Motor neuron (in vitro differentiated cells): ENCODE measurements around the gene EPHB2. TPM values are rescaled to one million over a fixed set of nuclear protein-coding genes. Genes with fewer than 3 reads are reported as not detected.

ENCODE experiments used
- ATAC-seq, 8 experiments: fragments of 200-7000 bp; cut with Tn5 transposase; replicated peaks in 6 of 8; 2 replicates each; pipeline ENCODE4 v1.8.0; 2021; ENCODE audit warnings: mild to moderate bottlenecking in 8 of 8, moderate library complexity in 8 of 8
- H3K27ac ChIP-seq, 2 donors: fragments of 250-450 bp; sonication (Bioruptor Pico); 2 replicates each; pipeline ENCODE4 v1.9.0; 2021; ENCODE audit warnings: antibody characterized with exemption in 2 of 2, mild to moderate bottlenecking in 2 of 2, moderate library complexity in 1 of 2
- H3K4me1 ChIP-seq, 2 donors: fragments of 250-450 bp; sonication (Bioruptor Pico); replicated peaks in 1 of 2; 2 replicates each; pipeline ENCODE4 v1.6.1; 2021; ENCODE audit warnings: antibody characterized with exemption in 2 of 2, mild to moderate bottlenecking in 2 of 2, moderate library complexity in 1 of 2
- H3K4me3 ChIP-seq, 5 donors: fragments of 250-450 bp; sonication (Bioruptor Pico); 2 replicates each; pipeline ENCODE4 v1.9.0; 2021; ENCODE audit warnings: antibody characterized with exemption in 5 of 5, mild to moderate bottlenecking in 5 of 5, moderate library complexity in 4 of 5
- WGBS, 10 experiments: fragments of 450-650 bp; shearing (Covaris generic); methylation state at CpG; one replicate each; pipeline ENCODE4 v1.0.0; 2022; 5-methylcytosine and 5-hydroxymethylcytosine counted together
- in situ Hi-C, 9 experiments: fragments of 400-800 bp; cut with MboI; loops; one replicate each; pipeline ENCODE4 v1.15.0; 2021; ENCODE audit warnings: low sequenced_read_pairs in 9 of 9, low pct_unique_long_range_greater_than_20kb in 2 of 9; ENCODE audit not compliant: unreplicated experiment in 9 of 9
- total RNA-seq, 8 experiments: library from RNA; unstranded; fragments of 300-600 nt; gene quantifications; 2 replicates each; pipeline versions ENCODE4 v1.2.3 to v1.2.4, GENCODE V29; 2022

The EPHB2 gene
- total RNA-seq, 8 experiments from 2014 or later = 0.42 to 64.1 (median 41.8) TPM

DNA sequence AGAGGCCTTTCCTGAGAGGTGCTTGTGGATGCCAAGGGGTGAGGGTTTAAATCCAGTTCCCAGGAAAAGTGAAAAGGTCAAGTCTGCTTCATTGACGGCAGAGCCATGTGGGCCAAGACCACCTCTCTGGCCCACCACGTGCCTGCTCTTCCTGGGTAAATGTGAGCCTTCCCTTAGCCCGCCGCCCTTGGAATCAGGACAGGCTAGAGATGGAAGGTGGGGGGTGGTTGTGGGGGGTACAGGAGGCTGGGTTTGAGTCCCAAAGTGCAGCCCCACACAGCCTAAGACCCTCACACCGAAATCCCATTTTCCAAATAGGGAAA is 104.4 kb downstream of the EPHB2 start:
- no peak overlapping the region for H3K4me3 ChIP-seq
- peak overlapping the region in 1 of 2 donors; percentile 40 for H3K27ac ChIP-seq
- in situ Hi-C loops = no loop called here
- no peak for ATAC-seq
- H3K4me1 ChIP-seq = peaks cover 38 to 48% of the 10 kb centered on the region in 2 donors
- 97 to 100% (median 100%) methylated on average over 2 to 3 of the region's 5 CpGs; no CpG with 5 or more reads in 7 of the 10 experiments for WGBS, 10 experiments

DNA sequence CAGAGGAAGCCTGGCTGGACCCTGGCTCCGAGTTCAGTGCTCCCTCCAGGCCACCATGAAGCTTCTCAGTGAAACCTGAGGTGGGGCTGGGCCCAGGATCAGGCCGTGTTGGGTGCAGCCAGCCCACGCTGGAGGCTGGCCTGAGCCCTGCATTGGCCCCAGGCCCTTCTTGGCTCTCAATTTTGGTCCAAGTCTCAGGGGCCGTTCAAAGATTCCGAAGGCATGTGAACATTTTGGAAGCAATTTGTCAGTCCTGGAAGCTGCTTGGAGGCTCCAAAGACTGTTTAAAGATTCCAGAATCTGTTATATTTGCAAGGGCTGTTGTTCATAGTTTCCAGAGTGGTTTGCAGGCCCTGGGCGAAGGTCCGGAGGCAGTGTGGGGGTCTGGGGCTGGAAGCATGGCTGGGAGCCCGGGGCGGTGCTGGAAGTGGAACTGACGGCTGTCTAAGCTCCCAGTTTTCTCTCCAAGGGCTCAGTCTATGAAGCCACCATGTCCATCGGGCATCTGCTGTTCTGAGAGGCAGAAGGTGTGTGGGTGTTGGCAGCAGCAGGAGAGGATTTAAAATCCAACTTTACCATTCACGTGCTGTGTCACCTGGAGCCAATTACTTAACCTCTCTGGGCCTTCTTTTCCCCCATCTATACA is 104.9 kb downstream of the EPHB2 start:
- peak overlapping the region in 1 of 2 donors; percentile 21 for H3K27ac ChIP-seq
- no peak for ATAC-seq
- in situ Hi-C loops = no loop called here
- WGBS, 10 experiments = 38 to 80% (median 69%) methylated on average over 2 to 11 of the region's 12 CpGs; no CpG with 5 or more reads in 3 of the 10 experiments
- no peak overlapping the region for H3K4me3 ChIP-seq
- peaks cover 39 to 50% of the 10 kb centered on the region in 2 donors for H3K4me1 ChIP-seq

DNA sequence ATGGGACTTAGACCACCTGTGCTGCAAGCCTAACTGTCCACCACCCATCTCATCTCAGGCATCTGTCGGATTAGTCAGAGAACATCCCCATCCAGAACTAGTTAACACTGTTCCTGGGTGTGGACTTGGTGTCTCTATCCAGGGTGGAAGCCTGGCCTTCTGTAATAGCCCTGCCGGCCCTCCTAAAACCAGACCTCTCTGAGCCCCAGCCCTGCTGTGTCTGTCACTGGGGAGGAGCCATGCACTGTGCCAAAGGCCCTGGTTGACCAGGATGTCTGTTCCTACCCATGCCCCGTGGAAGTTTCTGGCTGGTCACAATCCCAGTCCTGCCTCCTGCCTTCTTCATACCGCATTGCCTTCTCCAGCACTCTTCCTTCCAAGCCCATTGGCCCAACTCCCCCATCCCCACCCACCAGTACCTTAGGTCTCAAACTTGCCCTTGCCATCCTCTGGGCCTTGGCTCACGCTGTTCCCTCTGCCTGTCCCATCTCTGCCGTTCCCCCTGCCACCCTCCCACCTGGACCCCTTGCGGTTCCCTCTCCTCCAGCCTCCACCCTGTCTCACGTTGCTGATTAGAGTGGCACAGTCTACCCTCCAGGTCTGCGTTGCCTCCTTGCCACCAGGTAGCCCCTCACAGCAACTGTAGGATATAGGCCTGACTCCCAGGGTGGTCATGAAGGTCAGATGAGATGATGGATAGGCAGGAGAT is 105.6 kb downstream of the EPHB2 start:
- in situ Hi-C loops = no loop called here
- H3K4me1 ChIP-seq = peaks cover 39 to 56% of the 10 kb centered on the region in 2 donors
- peak in 2 of 8 experiments; percentile 62 to 80 for ATAC-seq
- no peak overlapping the region for H3K27ac ChIP-seq
- no peak overlapping the region for H3K4me3 ChIP-seq
- 80 to 100% (median 96%) methylated on average over 1 to 4 of the region's 9 CpGs; no CpG with 5 or more reads in 5 of the 10 experiments for WGBS, 10 experiments

DNA sequence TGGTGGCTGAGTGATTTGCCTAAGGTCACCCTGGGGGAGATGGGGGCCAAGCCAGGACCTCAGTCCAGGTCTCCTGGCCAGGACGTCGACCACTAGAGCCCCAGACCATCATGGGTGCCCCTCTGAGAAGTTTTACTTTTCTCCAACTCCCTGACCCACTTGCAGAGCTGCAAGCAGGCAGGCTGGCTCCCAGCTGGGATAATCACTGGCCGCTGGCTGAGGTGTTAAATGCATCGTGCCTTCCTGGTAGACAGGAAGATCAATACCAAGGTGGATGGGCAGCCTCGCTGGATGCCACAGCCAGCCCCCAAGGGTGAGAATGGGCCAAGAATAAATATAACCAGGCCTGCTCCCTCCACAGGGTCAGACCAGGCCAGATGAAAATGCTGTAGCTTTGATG is 106.2 kb downstream of the EPHB2 start:
- in situ Hi-C loops = no loop called here
- Histone ChIP-seq H3K4me1 (peaks cover 39 to 58% of the 10 kb centered on the region in 2 donors), H3K27ac (no peak overlapping the region), H3K4me3 (no peak overlapping the region)
- no peak for ATAC-seq
- 85 to 100% (median 100%) methylated on average over 1 to 5 of the region's 5 CpGs; no CpG with 5 or more reads in 5 of the 10 experiments for WGBS, 10 experiments

DNA sequence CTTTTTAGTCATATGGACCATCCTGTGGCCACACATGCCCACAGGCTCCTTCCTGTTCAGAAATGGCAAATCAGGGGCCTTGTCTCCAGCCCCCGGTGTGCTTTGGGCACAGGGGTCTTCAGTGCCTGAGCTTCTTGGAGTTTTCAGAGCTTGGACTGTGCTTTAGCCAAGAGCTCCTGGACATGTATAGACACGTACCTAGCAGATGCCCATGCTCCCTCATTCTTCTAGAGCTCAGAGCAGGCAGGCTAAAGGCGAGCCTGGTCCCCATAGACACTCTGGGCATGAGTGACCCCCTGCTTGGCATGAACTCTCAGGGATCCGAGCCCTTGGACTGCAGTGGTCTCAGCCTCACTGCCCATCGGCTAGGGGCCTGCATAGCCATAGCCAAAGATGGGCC is 106.8 kb downstream of the EPHB2 start:
- peak overlapping the region in 1 of 2 donors; percentile 40 for H3K27ac ChIP-seq
- ATAC-seq = no peak
- 65 to 100% (median 81%) methylated on average over 2 to 4 of the region's 5 CpGs; no CpG with 5 or more reads in 5 of the 10 experiments for WGBS, 10 experiments
- no peak overlapping the region for H3K4me3 ChIP-seq
- in situ Hi-C loops = no loop called here
- H3K4me1 ChIP-seq = peaks cover 39 to 58% of the 10 kb centered on the region in 2 donors

DNA sequence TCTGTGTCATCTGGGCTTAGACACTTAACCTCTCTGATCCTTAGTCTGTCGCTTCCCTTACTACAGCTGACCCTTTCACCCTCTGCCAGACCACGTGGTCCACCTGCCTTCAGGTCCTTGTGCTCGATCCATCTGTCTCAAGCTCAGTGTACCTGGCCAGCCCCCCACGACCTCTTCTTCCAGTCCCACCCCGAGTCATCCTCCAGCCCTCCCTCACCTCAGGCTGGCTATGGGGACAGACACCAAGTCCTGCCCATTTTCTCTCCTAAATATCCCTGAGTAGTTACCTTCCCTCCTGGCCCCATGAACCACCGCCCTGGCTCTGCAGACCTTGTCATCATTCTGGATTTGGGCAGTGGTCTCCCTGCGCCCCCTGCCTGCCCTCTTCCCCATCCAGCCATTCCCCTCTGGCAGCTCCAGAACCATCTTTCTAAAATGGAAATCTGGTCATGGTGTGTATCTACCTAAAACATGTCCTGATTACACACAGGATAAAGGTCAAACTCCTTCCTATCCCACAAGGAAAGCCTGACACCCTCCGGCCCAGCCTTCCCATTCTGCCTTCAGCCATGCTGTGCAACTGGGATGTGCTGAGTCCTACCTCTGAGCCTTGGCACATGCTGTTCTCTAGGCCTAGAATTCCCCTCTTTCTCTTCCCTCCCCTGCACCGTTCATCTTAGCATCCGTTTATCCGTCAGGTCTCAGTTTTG is 107.6 kb downstream of the EPHB2 start:
- WGBS, 10 experiments = 53 to 100% (median 77%) methylated on average over 1 to 8 of the region's 11 CpGs; no CpG with 5 or more reads in 2 of the 10 experiments
- H3K4me1 ChIP-seq = peaks cover 39 to 58% of the 10 kb centered on the region in 2 donors

DNA sequence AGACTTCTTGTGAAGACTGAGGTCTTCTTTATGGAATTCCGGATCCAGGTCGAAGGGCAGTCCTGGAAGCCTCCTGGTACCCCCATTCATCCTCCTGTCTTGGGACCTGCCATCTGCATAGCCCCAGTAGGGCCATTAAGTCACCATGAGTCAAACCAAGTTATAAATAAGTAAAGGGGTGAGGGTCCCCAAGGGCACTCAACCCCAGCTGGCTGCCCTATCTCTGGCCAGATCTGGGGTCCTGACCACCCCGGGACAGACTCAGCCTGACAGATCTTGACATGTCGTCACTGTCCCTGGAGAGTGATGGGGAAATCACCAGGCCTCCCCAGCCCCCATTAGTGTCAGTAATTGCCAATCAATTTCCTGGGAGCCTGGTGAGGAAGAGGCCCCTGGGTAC is 108.7 kb downstream of the EPHB2 start:
- H3K4me1 ChIP-seq = peaks cover 35 to 54% of the 10 kb centered on the region in 2 donors
- 26 to 50% (median 44%) methylated on average over 1 to 3 of the region's 4 CpGs; no CpG with 5 or more reads in 6 of the 10 experiments for WGBS, 10 experiments
- peak in 3 of 8 experiments; percentile 14 to 49 (median 23) for ATAC-seq
- in situ Hi-C loops = no loop called here
- H3K27ac ChIP-seq = peak overlapping the region; percentile 9 to 40
- H3K4me3 ChIP-seq = no peak overlapping the region

More for the DNA sequence above, 107.6 kb downstream of the EPHB2 start:
- Histone ChIP-seq H3K4me3 (no peak overlapping the region), H3K27ac (peak overlapping the region in 1 of 2 donors; percentile 40)
- no peak for ATAC-seq
- in situ Hi-C loops = no loop called here

DNA sequence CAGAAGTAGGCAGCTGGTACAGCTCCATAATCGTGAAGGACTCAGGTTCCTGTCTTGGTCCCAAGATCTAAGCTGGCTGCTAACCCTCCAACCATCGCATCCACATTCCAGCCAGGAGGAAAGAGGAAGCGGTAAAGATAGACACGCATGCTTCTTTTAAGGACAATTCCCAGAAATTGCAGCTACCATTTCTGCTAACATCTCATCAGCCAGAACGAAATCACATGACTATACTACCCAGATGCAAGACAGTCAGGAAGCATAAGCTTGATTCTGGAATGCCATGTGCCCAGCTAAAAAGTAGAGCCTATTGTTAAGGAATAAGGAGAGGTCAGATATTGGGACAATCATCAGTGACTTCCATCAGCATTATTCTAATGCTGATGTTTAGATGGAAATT is 110.4 kb downstream of the EPHB2 start:
- Histone ChIP-seq H3K4me3 (no peak overlapping the region), H3K27ac (no peak overlapping the region), H3K4me1 (peaks cover 30 to 54% of the 10 kb centered on the region in 2 donors)
- WGBS, 10 experiments = 0 to 100% (median 79%) methylated on average over 1 to 5 of the region's 5 CpGs; no CpG with 5 or more reads in 2 of the 10 experiments
- ATAC-seq = peak in 2 of 8 experiments; percentile 17 to 83
- in situ Hi-C loops = no loop called here

DNA sequence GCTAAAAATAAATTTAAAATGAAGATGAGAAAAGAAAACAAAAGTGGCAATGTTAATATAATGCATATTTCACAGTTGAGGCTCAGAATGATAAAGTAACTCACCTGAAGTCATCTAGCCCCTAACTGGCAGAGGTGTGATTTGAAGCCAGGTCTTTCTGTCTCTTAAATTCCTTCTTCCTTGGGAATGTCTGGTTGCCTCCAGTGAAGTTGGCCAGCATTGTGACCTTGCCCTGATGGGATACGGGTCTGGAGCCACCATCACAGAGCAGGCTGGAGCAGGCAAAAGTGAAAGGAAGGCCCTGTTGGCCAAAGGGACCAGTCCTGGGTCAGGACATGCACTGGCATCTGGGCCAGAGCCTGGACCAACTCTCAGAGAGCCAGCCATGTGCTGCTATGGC is 111.7 kb downstream of the EPHB2 start:
- ATAC-seq = no peak
- Histone ChIP-seq H3K27ac (no peak overlapping the region), H3K4me3 (no peak overlapping the region), H3K4me1 (peaks cover 43 to 60% of the 10 kb centered on the region in 2 donors)
- 71 to 100% (median 100%) methylated on average over 1 of the region's 1 CpG; no CpG with 5 or more reads in 6 of the 10 experiments for WGBS, 10 experiments
- in situ Hi-C loops = no loop called here

DNA sequence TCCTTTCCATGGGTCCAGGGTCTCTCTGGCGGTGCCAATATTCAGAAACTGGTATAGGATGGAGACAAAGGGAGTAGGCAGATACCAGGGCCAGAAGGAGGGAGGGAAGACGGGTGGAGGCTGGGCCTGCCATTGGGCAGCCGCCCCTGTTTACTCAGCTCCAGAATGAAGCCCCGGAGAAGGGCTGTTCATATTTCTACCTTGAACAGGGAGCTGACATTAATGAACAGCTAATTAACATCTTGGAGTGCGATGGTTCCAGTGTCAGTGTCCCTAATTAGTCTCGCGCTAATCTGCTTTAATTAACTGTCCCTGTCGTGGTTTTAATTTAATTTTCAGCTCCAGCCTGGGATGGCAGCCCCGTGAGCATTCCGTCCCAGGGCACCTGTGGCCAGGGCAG is 113.8 kb downstream of the EPHB2 start:
- no peak overlapping the region for H3K27ac ChIP-seq
- H3K4me3 ChIP-seq = no peak overlapping the region
- WGBS, 10 experiments = 67 to 100% (median 91%) methylated on average over 1 to 10 of the region's 10 CpGs; no CpG with 5 or more reads in 2 of the 10 experiments
- in situ Hi-C loops = no loop called here
- ATAC-seq = no peak
- peaks cover 43 to 60% of the 10 kb centered on the region in 2 donors for H3K4me1 ChIP-seq

DNA sequence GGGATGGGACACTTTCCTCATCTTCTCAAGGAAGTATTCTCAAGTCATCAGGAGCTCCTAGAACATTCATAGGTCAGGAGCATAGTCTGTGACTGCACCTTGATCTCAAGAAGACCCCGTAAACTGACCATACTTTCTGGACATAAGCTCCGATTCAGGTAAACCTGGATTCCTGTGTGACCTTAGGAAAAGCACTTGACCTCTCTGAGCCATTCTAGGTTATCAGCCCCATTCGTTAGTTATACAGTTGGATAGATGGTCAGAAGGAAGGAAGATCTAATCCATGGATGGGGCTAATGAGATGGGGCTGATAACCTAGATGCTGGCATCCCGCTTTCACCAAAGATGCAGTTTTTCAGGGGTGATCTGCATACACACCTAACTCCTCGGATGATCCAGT is 114.3 kb downstream of the EPHB2 start:
- H3K4me3 ChIP-seq = no peak overlapping the region
- H3K27ac ChIP-seq = no peak overlapping the region
- WGBS, 10 experiments = 73 to 100% (median 93%) methylated on average over 1 to 5 of the region's 5 CpGs; no CpG with 5 or more reads in 3 of the 10 experiments
- no peak for ATAC-seq
- H3K4me1 ChIP-seq = peaks cover 43 to 60% of the 10 kb centered on the region in 2 donors
- in situ Hi-C loops = loop anchor here in 1 of 9 experiments (25.0 kb wide), 1 partner anchor 113 kb away; the partner anchor contains the start of gene EPHB2

DNA sequence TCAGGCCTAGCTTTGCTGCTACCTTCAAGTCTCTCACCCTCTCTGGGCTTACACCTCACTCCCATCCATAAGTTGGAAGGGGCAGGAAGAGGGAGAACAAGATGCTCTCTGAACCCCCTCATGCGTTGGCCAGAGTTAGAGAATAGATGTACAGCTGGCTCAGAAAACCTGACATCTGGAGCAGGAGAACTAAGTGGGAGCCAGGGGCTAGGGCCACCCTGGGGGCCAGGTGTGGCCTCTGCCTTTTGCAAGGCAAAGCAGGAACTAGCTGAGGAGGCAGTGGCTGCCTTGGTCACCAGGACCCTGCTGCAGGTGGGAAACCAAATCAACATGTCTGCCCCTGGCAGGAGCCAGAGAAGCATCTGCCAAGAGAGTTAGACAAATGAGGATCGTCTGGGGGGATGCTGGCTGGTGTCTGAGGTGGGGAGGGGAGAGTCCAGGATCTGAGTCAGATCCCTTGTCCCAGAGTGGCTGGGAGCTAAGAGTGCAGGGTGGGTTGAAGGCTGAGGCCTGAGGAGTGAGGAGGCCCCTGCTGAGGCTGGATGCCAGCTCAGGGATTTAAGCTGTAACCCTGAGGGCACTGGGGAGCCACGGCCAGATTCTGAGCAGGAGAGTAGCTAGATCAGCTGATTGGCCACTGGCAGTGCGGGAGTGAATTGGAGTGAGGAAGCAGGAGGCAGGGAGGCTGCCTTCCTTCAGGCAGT is 115.0 kb downstream of the EPHB2 start:
- in situ Hi-C loops = loop anchor here in 1 of 9 experiments (25.0 kb wide), 1 partner anchor 113 kb away; the partner anchor contains the start of gene EPHB2
- H3K4me1 ChIP-seq = peaks cover 48 to 62% of the 10 kb centered on the region in 2 donors
- peak in 5 of 8 experiments; percentile 11 to 27 (median 16) for ATAC-seq
- WGBS, 10 experiments = 20 to 100% (median 68%) methylated on average over 1 to 3 of the region's 4 CpGs; no CpG with 5 or more reads in 2 of the 10 experiments
- peak overlapping the region in 1 of 2 donors; percentile 72 for H3K27ac ChIP-seq
- no peak overlapping the region for H3K4me3 ChIP-seq
